ENCODE measurements around the gene EFNA1. TPM values are rescaled to one million over a fixed set of nuclear protein-coding genes. Genes with fewer than 3 reads are reported as not detected.
"Not testable (repeated sequence)": the region's sequence is repeated elsewhere in the genome, so short reads cannot be mapped to it uniquely, and the experiment has no call there.

The EFNA1 gene
- polyA plus RNA-seq, 1 donor from 2014 or later, result 0.50 TPM

GRCh38 chr1:155166471-155167165 is 38.9 kb downstream of the EFNA1 start:
- no peak overlapping the region for H3K27ac ChIP-seq (ENCODE audit: low read length)
- no peaks in the 10 kb centered on the region for H3K27me3 ChIP-seq (ENCODE audit: insufficient read depth, low read depth, low read length)
- peak overlapping the region; percentile 28 for H3K4me3 ChIP-seq (ENCODE audit: low read length)
- no peaks in the 10 kb centered on the region for H3F3A ChIP-seq (ENCODE audit: insufficient read depth, low read length, poor library complexity, severe bottlenecking)
- peak overlapping the region; percentile 16 for H3K9ac ChIP-seq (ENCODE audit: low read length)
- H3K4me2 ChIP-seq (ENCODE audit: low read length), result no peak overlapping the region
- H3K9me2 ChIP-seq (ENCODE audit: insufficient read depth, low read length), result no peaks in the 10 kb centered on the region
- no peak for TF ChIP-seq SMC3 (conservative IDR thresholded peaks at IDR 0.05; ENCODE audit: poor library complexity)
- no peak for TF ChIP-seq TAF1 (IDR thresholded peaks at IDR 0.05; ENCODE audit: low read depth)
- no peak for TF ChIP-seq EZH2 (IDR thresholded peaks at IDR 0.05; ENCODE audit: borderline replicate concordance, insufficient read depth, low read length, poor library complexity, severe bottlenecking)
- no peak for TF ChIP-seq REST (IDR thresholded peaks at IDR 0.05; ENCODE audit: borderline replicate concordance)
- TF ChIP-seq POLR2AphosphoS5 (IDR thresholded peaks at IDR 0.05), result no peak
- TF ChIP-seq MXI1 (conservative IDR thresholded peaks at IDR 0.05; ENCODE audit: poor library complexity, severe bottlenecking), result no peak
- no peak for TF ChIP-seq EP300 (conservative IDR thresholded peaks at IDR 0.05; ENCODE audit: poor library complexity, severe bottlenecking)
- no peak for TF ChIP-seq RAD21 (conservative IDR thresholded peaks at IDR 0.05)
- no peak for TF ChIP-seq CTCF (IDR thresholded peaks at IDR 0.05; ENCODE audit: poor library complexity, severe bottlenecking)
- H4K20me1 ChIP-seq (ENCODE audit: insufficient read depth), result no peaks in the 10 kb centered on the region
- H3K36me3 ChIP-seq (ENCODE audit: insufficient read depth, low read length), result no peaks in the 10 kb centered on the region
- H3K9me3 ChIP-seq (ENCODE audit: low read length), result no peaks in the 10 kb centered on the region
- H2AFZ ChIP-seq (ENCODE audit: low read depth, low read length), result no peak overlapping the region
- H3K79me2 ChIP-seq (replicated peaks; ENCODE audit: insufficient read depth, low read length), result peaks cover under 1% of the 10 kb centered on the region

DNA sequence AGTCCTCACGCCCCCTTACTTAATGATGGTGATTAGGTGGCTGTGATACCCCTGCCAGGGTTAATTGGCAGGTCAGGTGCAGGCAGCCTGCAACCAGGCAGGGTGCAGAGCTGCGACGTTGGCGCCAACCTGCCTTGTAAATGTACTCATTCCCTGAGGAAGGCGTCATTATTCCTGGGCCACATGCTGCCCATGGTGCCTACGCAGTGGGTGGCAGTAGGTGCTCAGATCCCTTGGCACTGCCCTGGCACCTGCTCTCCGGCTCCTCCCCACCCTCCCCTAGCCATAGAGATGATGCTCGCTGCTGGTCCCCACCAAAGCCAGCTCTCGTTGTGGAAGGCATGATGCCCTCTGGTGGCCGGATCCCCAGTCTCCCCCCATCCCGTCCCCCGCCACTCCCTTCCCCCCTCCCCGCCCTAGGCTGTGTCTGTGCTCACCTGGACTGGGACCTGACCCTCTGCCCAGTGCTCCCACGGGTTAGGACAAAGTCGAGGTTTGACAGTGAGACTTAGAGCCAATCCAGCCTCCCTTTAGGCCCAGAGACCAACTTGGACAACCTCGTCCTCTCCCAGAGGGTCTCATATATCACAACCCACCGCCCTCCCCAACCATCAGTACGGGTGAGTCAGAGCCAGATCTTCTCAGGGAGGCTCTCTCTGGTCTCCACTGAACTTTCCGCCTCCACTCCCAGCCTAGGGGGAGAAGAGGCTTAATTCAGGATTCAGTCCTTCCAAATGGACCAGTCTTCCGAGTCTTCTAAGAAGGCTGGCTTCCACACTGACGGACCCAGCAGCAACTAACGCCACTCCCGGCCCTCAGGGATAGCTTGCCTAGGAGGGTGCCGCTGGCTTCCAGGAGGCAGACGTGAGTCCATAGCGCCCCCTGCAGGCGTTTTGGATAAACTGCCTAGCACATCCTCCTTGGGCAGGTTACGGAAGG is 39.8 kb downstream of the EFNA1 start:
- no peak overlapping the region for H3K4me2 ChIP-seq (ENCODE audit: low read length)
- H3K9me2 ChIP-seq (ENCODE audit: insufficient read depth, low read length), result no peaks in the 10 kb centered on the region
- H3K27ac ChIP-seq (ENCODE audit: low read length), result no peak overlapping the region
- H2AFZ ChIP-seq (ENCODE audit: low read depth, low read length), result no peak overlapping the region
- H3F3A ChIP-seq (ENCODE audit: insufficient read depth, low read length, poor library complexity, severe bottlenecking), result peaks cover under 1% of the 10 kb centered on the region
- no peaks in the 10 kb centered on the region for H3K36me3 ChIP-seq (ENCODE audit: insufficient read depth, low read length)
- H4K20me1 ChIP-seq (ENCODE audit: insufficient read depth), result no peaks in the 10 kb centered on the region
- H3K9me3 ChIP-seq (ENCODE audit: low read length), result no peaks in the 10 kb centered on the region
- H3K27me3 ChIP-seq (ENCODE audit: insufficient read depth, low read depth, low read length), result no peaks in the 10 kb centered on the region
- H3K79me2 ChIP-seq (replicated peaks; ENCODE audit: insufficient read depth, low read length), result peaks cover 8% of the 10 kb centered on the region
- peak overlapping the region; percentile 16 for H3K9ac ChIP-seq (ENCODE audit: low read length)
- TF ChIP-seq POLR2AphosphoS5 (IDR thresholded peaks at IDR 0.05) (no peak), RAD21 (conservative IDR thresholded peaks at IDR 0.05) (peak; percentile 80), SMC3 (conservative IDR thresholded peaks at IDR 0.05; ENCODE audit: poor library complexity) (peak; percentile 72), CTCF (IDR thresholded peaks at IDR 0.05; ENCODE audit: poor library complexity, severe bottlenecking) (peak; percentile 82)
- peak overlapping the region; percentile 28 for H3K4me3 ChIP-seq (ENCODE audit: low read length)

- not testable (repeated sequence) for H3K4me3 ChIP-seq (ENCODE audit: low read length); H3F3A ChIP-seq (ENCODE audit: insufficient read depth, low read length, poor library complexity, severe bottlenecking); H3K27me3 ChIP-seq (ENCODE audit: insufficient read depth, low read depth, low read length); H3K9me3 ChIP-seq (ENCODE audit: low read length); H3K36me3 ChIP-seq (ENCODE audit: insufficient read depth, low read length); H4K20me1 ChIP-seq (ENCODE audit: insufficient read depth); H2AFZ ChIP-seq (ENCODE audit: low read depth, low read length); H3K4me2 ChIP-seq (ENCODE audit: low read length); H3K9me2 ChIP-seq (ENCODE audit: insufficient read depth, low read length); H3K9ac ChIP-seq (ENCODE audit: low read length); H3K27ac ChIP-seq (ENCODE audit: low read length)
- H3K79me2 ChIP-seq (replicated peaks; ENCODE audit: insufficient read depth, low read length), result peaks cover 10% of the 10 kb centered on the region
Measured at GRCh38 chr1:155168105-155168445, 40.4 kb downstream of the EFNA1 start.

All from neural cell (in vitro differentiated cells).